Middle frontal gyrus (tissue), 1 donor: ENCODE data around the gene ZCCHC12.
"Not testable (repeated sequence)": the region's sequence is repeated elsewhere in the genome, so short reads cannot be mapped to it uniquely, and the experiment has no call there.

ENCODE experiments used
- DNase-seq: peaks from one replicate; pipeline ENCODE4 v3.0.0-alpha.2; 2015; ENCODE audit warnings: low spot score; ENCODE audit errors: extremely low spot score

ZCCHC12 gene

DNA sequence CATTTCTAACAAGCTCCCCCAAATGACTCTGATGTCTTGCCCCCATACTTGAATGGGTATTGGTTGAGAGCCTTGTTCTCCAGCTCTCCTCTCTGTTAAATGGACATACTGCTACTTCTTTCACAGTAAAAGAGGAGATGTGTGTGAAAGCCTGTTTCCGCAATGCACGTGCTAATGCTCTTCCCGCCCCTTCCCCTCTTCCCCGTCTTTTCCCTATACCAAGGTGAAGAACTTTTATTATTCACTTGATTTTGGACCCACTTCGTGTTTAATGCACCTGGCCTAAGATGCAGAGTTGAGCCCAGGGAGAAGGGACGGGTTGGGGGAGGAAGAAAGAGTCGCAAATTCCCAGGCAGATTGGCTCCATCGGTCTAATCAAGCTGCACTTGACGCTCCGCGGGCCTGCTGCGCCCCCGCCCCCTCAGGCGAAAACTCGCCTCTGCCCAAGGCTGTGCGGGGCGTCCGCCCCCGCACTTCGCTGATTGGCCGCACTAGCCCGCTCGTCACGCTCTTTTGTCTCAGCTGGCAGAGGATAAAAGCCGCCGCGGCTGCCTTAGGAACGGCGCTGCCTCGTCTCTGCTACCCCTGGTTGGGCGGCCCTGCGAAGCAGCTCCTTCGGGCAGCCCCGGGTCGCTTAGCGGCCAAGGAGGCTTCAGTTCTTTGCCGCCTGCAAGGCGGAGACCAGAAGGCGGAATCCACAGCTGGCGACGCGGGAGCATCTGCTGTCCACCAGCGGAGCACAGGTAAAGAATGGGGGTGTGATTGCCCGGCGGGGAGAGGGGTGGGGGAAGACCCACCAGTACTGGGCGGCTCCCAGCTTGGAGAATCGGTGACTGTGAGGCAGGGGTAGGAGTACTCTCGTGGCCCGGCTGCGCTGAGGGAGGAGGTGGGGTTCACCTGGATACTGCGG, at the start of gene ZCCHC12:
ZCCHC12 (plus strand) TSS at position 562 of the 910 bp plus-strand sequence. CDS start 1,421 bp downstream, outside the sequence.
- DNase-seq = peak; percentile 22

DNA sequence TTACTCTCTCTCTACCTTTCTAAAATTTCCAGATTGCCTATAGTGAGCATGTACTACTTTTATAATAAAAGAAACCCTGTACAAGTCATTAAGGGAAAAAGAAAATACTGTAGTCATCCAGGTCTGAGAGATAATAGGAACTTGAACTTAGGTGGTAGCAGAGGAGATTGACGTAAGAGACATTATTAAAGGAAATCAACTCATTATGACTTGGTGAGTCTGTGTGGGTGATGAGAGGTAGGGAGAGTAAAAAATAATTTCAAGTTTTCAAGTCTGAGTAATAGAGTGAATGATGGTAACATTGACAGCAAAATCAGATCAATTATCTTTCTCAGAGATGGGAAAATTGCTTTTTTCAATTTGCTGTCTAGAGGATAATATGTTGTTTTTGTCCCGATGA, 44.0 kb upstream of the ZCCHC12 start:
- DNase-seq = no peak

DNA sequence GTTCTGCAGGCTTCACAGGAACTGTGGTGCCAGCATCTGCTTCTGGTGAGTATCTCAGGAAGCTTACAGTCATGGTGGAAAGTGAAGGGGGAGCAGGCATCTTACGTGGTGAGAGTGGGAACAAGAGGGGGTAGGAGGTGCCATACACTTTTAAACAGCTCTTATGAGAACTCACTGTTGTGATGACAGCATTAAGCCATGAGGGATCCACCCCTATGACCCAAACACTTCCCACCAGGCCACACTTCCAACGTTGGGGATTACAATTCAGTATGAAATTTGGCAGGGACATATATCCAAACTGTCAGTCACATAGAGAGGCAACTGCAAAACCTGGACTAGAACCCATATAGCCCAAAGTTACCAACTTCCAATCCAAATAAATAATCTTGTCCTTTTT, 43.1 kb upstream of the ZCCHC12 start:
- DNase-seq = no peak

DNA sequence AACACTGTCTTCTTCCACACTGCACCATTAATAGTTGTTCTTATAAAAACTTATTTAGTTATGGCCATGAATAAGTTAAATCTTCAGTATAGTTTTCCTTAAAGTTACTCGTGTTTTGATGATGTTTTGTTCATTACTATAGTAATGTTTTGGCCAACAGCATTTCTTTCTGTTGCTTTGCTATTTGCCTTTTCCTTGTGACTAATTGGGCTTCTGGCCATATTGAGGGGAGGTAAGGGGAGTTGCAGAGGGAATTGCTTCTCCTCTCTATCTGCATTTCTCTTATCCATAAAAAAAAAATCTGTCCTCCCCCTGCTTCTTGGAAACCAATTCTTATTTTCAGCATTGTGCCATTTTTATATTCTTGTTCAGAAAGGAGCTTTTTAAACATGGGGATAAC, 42.7 kb upstream of the ZCCHC12 start:
- DNase-seq = no peak

DNA sequence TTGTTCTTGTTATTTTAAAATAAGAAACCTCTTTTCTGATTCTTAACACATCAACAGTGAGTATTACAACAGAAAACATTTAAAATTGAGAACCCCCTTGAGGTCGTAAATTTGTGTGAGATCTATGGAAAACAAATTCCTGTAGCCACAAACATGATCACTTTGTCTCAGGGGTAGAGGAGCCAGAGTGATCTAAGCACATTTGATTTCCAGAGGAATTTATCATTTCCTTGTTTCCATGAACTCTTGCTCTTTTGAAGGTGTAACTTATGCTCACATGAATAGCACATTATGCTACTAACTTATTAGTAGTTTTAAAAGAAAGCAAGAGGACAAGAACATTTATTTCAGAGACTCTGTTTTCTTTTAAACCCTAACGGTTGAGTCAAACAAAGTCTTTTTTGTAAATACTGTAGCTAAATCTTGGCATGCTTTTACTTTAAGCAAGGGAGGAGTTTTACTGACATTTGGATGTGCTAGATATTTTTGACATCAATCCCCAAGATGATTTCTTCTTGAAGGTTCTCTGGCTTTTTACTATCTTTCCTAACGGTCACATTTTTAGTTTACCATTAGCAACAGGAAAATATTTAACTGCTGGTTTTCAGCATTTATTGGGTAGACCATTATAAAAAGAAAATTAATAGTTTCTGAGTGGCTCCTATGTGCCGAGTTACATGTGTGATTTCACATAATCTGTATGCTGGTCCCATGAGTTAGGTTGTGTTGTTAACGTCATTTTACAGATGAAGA, 27.9 kb upstream of the ZCCHC12 start:
- no peak for DNase-seq

DNA sequence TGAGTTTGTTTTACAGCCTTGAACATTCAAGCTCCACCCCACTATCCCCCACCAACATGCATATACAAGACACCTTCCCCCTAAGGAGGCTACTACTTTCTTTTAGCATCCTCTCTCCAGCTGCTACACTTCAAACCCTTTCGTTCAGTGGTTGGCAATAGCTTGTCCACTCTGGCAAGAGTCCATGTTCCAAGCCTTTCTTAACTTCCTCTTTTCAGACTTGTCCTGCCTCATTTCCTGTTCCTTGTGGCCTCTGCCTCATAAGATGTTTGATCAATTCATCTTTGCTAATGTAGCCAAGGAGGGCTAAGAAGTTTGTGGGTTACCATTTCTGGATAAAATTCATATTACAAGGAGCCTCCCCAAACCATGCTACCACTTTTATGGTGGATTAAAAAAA, 20.8 kb upstream of the ZCCHC12 start:
- DNase-seq = no peak

DNA sequence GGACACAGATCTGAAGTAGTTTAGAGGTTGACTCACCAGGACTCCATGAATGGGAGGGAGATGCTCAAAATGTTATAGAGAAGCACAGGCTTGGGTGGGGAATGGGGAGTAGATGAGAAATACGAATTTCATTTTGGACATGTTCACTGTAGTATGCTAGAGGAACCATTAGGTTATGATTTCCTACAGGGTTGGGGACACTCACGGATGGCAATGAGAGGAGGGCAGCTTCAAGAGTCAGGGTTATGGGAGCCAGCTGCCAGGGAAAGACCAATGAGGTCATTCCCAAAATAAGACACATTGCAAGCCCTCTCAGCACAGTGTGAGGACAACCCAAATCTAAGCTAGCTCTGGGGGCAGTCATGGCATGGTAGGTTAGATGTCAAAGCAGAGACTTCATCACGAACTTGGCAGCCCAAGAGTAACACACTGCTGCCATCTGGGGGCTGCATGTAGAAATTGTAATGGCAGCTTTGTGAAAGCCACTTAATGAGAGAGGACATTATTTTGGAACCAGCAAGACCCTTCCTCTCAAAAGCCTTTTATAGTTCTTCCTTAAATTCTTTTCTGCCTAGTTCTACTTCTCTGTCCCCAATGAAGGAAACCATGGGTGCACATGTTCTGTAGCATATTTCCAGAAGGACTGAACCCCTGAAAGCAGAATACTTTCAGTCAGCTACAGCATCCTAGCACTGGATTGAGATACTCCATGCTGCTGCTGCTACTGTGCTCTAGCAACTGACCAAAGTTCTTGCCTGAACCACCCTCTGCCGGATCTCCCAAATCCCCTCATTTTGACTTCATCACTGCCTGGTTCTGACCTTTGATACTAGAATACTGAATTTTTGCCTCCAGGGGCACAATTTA, 16.2 kb upstream of the ZCCHC12 start:
- DNase-seq = no peak

DNA sequence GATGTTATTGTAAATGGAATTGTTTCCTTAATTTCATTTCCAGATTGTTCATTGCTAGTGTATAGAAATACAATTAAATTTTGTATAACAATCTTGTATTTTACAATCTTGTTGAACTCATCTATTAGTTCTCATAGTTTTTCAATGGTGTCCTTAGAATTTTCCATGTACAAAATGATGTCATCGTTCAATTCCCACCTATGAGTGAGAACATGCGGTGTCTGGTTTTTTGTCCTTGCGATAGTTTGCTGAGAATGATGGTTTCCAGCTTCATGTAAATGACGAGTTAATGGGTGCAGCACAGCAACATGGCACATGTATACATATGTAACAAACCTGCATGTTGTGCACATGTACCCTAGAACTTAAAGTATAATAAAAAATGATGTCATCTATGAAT, 6.4 kb upstream of the ZCCHC12 start:
- not testable (repeated sequence) for DNase-seq

DNA sequence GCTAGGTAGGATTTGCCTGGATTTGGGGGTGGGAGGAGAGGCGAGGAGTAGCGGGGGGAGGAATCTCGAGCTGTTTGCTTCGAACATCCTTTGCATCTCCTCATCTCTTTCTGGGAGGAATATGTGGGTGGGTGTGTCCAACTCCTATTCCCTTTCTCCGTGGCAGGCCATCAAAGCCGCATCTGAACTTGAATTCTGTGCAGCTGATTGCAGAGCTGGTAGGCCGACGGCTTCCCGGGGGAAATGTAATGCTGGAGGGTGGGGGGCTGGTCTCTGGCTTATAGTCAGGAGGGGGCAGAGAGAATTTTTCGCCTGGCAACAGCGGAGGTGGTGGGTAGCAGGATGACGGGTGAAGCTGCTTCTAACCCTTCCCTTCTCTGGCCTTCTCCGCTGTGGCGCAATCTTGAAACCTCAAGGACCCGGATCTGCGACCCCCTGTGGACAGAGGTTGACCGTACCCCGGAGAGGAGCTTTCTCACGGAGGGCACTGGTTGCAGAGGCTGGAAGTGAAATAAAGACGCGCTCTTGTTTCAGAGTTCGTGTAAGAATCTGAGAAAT, 628 bp downstream of the ZCCHC12 start:
- DNase-seq = no peak

DNA sequence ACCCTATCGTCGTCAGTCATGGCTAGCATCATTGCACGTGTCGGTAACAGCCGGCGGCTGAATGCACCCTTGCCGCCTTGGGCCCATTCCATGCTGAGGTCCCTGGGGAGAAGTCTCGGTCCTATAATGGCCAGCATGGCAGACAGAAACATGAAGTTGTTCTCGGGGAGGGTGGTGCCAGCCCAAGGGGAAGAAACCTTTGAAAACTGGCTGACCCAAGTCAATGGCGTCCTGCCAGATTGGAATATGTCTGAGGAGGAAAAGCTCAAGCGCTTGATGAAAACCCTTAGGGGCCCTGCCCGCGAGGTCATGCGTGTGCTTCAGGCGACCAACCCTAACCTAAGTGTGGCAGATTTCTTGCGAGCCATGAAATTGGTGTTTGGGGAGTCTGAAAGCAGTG, 1.6 kb downstream of the ZCCHC12 start:
- DNase-seq = no peak

DNA sequence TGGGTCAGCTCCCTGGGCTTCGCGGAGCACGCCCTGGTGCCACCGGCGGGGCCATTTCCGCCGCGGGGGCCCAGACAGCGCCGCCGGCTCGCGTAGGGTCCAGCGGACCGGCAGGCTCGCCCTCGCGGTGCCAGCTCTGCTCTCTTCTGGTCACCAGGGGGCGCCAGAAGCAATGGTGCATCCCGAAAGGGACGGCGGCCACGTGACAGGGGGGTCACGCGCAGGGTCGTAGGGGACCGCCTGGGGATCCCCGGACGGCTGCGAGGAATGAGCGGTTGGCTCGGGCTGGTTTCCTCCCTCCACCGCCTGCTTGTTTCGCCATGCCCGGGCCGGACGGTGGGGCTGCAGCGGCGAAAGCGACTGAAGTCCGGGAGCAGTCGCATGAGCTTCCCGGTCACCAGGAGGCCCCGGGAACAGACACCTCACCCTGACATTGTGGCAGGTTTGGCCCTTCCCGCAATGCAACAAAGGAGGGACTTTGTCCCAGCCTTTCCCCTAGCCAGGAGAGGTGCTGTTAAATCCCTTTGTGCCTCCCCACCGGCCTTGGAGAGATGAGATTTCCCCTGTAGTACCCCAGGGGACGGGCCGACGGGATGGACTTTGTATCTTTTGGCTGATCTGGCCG, 15.8 kb downstream of the ZCCHC12 start:
- DNase-seq = peak; percentile 47

DNA sequence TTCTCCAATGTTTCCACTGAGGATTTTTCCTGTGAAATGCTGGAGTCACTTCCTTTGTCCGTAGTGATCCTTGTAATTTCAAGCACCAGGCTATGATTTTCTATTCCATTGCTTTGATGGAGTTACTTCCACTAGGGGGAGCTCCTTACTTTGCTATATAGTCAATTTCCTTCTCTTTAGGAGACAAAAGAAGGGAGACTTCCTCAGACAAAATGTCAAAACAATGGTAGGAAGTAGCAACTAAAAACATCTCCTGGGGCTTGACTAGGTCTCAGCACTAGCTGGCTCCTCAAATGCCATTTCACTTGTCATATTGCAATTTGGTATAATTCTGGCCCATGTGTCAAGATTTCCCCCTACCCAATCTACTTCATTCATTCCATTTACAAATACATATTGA, 24.1 kb downstream of the ZCCHC12 start:
- no peak for DNase-seq

DNA sequence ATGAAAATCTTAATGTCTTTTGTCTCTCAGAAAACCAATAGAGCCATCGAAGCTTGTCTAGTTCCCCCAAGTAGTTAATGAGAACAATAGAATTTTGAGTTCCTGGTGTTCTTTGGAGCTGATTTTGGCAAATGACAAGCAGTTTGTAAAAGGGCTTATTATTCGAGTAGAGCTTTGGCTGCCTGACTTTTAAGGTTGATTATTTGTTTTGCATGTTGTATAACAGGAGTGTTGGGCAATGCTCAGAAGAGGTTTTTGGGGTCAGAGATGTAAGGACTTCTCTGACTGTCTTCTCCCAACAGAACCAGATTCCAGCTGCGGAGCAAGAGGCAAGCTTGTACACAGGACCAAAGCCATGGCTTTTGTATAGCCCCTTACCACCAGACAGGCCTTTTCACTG, 30.0 kb downstream of the ZCCHC12 start:
- no peak for DNase-seq

DNA sequence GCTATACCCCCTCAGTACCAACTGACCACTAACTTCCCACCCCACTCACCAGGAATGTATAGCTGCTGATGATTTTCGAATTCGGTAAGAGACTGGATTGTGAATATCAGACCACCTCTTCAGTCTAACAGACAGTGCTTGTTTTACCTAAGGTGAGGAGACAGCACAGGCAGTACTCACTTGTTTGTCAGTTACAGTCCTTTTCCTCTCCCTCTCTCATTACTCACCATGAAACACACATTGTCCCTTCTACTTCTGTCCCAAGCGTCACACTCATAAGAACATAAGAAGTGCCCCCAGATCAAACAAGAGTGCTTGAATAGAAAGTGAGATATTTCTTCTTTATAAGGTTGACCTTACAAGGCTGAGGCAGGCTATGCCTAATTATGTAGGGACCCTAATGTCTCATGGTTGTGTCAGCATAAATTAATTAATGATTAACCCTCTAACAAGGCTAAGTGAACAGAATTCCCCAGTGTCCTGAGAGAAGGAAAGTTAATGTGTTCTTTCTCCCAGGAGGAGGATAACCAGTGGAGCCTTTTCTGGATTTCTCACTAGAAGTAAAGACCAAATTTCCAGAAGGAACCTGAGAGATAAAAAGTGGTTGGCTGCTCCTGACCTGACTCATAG, 32.2 kb downstream of the ZCCHC12 start:
- no peak for DNase-seq

DNA sequence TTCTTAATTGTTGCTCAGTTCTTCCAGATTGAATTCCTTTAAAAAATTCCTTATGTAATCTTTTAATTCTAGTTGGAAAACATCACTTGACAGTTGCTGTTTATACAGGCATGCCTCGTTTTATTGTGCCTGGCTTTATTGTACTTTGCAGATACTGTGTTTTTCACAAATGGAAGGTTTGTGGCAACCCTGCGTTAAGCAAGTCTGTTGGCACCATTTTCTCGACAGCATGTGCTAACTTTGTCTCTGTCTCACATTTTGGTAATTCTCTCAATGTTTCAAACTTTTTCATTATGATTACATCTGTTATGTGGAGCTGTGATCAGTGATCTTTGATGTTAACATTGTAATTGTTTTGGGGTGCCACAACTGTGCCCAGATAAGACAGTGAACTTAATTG, 33.4 kb downstream of the ZCCHC12 start:
- no peak for DNase-seq

DNA sequence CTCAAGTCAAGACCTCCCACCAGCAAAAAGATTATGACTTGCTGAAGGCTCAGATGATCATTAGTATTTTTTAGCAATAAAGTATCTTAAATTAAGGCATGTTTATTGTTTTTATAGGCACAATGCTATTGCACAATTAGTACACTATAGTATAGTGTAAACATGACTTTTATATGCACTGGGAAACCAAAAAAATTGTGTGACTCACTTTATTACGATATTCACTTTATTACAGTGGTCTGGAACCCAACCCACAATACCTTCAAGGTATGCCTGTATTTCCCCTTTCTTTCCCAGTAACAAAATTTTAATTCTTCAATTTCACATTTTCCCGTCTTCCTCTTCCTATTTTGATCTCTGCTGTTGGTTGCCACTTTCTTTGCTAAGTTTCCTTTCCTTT, 37.7 kb downstream of the ZCCHC12 start:
- no peak for DNase-seq

DNA sequence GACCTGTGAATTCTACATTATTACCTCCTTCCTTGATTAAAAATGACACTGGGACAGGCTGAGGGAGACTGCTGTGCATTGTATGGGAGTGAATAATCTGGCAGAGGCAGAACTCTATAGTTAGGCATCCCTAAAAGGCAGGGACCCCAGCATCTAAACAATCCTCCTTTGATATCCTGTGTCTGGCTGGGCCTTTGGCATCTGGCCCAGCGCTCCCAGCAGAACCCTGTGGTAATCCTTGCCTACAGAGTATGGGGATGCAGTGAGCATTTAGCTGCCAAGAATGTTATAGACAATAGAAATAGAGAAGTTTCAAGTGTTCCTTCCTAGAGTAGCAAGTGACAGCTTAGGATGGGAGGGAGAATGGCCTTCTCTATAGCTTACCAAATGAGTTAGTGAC, 38.5 kb downstream of the ZCCHC12 start:
- DNase-seq = no peak

DNA sequence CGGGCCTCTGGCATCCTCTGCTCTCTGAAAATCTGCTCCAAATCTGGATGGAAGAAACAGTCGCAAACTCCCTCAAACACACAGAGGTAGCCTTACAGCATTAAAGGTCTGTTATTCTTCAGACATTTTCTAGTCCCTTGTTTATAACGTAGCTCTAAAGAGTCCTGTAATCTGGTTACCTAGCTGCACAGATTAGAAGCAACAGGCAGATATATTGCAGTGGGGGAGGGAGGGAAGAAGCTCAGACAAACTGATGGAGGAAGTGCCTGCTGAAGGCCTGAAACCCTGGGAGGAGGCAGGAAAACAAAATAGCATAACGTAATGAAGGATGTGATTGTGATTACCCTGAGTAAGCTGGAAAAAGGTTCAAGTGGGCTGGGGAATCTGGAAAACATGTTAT, 39.4 kb downstream of the ZCCHC12 start:
- DNase-seq = no peak

DNA sequence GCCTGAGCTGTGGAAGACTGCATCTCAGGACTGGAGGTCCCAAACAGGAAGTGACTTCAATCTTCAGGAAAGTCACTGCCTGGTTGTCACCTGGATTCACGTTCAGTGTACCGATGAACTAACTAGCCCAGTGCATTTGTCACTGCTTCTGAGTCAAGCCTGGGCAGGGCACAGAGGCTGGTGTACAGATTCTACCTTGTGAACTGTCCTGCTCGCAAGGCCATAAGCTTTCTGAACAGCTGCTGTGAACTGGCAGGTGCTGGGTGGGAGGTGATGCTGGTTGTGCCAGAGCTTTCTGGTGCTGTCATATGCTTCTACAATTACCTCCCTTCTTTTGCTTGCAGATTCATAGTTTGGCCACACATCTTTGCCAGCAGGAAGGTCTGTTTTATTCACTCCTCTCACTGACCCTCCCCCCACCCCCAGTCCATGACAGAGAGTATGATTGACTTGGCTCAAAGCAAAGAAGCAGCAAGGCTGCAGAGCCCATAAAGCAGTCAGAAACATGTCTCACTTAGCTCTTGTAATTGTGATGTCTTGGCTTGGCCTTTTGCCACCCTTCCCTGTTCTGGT, 40.5 kb downstream of the ZCCHC12 start:
- DNase-seq = no peak

DNA sequence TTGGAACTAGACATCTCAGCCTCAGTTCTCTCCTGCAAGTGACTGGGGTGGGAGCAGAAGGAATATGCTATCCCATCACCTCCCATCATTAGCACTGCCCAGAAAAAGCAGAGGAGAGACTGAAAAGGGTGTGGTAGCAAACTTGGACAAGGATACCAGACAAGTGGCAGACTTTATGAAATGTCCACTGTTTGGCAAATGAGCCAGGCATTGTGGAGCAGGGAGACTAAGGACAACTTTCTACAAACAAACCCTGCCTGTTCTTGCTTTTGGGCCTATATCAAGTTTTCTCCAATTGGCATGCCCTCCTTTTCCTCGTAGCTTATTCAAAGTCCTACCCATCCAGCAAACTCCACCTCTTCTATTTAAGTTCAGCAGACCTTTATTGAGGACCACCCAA, 41.6 kb downstream of the ZCCHC12 start:
- DNase-seq = no peak
